AG09309 (cell line): Measurements from ENCODE around the gene ESF1.
A peak's percentile ranks its signal among the peaks of the same experiment; 100 is the strongest.

Source experiments
- DNase-seq: peaks from one replicate; pipeline ENCODE4 v3.0.0-alpha.2; 2010; ENCODE audit warnings: low read depth
- H3K4me3 ChIP-seq: 2 replicates; pipeline ENCODE4 v1.5.1; 2011; ENCODE audit warnings: mild to moderate bottlenecking, low read depth, low read length, moderate library complexity; ENCODE audit not compliant: control insufficient read depth
- TF ChIP-seq, protein P1 (sequence below): IDR thresholded peaks from 2 replicates; pipeline ENCODE4 v1.5.1; 2011; ENCODE audit warnings: mild to moderate bottlenecking, low read depth, low read length, inconsistent platforms; ENCODE audit not compliant: insufficient read depth, control insufficient read depth; ENCODE audit errors: missing control alignments

Gene ESF1

DNA sequence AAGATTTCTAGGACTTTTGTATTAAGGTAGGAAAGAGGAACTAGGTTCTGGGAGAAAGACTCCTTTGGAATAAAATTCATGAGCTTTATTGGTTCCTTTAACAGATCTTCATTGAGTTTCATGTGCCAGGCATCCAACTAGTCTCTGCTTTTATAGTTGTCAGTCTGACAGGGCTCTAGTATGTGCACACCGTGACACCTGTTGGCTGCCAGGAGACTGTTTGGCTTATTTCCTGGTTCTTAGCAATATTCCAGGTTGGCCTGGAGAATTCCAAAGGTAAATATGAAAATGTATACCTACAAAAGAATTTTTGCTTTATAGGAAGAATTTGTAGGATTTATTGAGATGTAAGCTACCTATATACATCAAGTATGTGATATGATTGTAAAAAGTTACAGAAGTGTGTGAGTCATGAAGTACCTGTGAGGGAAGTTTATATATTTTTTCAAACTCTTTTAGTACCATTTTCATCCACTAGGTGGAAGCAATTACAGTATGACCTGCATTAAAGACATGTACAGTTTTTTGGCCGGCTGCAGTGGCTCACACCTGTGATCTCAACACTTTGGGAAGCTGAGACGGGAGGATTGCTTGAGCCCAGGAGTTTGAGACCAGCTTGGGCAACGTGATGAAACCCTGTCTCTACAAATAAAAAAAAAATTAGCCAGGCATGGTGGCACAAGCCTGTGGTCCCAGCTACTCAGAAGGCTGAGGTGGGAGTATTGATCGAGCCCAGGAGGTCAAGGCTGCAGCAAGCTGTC lies 35.3 kb upstream of the ESF1 start:
- no peak overlapping the region for H3K4me3 ChIP-seq
- peak; percentile 20 for DNase-seq
- TF ChIP-seq, protein P1, sequence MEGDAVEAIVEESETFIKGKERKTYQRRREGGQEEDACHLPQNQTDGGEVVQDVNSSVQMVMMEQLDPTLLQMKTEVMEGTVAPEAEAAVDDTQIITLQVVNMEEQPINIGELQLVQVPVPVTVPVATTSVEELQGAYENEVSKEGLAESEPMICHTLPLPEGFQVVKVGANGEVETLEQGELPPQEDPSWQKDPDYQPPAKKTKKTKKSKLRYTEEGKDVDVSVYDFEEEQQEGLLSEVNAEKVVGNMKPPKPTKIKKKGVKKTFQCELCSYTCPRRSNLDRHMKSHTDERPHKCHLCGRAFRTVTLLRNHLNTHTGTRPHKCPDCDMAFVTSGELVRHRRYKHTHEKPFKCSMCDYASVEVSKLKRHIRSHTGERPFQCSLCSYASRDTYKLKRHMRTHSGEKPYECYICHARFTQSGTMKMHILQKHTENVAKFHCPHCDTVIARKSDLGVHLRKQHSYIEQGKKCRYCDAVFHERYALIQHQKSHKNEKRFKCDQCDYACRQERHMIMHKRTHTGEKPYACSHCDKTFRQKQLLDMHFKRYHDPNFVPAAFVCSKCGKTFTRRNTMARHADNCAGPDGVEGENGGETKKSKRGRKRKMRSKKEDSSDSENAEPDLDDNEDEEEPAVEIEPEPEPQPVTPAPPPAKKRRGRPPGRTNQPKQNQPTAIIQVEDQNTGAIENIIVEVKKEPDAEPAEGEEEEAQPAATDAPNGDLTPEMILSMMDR, result peak; percentile 44

DNA sequence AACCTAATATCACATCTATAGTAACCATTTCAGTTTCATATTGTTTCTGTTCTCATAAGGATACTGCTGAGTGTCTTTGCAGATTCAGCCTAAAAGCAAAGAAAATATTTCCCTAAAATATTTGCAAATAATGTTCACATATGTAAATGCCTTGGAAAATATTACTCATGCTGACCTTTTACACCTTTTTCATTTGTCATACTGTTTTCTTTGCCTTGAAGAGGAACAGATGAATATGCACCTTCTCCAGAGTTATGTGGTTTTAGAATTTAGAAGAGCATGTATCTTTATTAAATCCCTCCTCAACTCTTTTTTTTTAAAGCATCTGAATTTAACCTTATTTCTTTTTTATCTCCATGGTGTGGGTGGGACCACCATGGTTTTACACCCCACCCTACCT lies 32.6 kb upstream of the ESF1 start:
- H3K4me3 ChIP-seq, result no peak overlapping the region
- TF ChIP-seq, protein P1, result no peak
- DNase-seq, result no peak

DNA sequence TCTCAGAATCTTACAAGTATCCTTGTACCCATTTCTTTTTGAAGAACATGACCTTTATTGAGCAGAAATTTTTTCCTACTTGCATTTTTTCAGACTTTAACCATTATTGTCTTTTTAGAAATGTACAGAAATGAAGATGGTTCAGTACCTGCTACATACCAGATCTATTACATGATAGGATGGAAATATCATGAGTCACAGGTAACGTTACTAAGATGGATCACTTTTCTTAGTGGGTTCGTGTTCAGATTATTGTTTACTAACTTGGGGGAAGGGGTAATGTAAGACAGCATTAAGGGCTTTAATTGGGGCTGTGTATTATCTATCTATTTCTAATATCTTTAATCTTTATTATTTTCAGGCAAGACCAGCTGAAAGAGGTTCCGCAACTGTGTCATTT lies 32.0 kb upstream of the ESF1 start:
- H3K4me3 ChIP-seq, result no peak overlapping the region
- TF ChIP-seq, protein P1, result no peak
- no peak for DNase-seq

DNA sequence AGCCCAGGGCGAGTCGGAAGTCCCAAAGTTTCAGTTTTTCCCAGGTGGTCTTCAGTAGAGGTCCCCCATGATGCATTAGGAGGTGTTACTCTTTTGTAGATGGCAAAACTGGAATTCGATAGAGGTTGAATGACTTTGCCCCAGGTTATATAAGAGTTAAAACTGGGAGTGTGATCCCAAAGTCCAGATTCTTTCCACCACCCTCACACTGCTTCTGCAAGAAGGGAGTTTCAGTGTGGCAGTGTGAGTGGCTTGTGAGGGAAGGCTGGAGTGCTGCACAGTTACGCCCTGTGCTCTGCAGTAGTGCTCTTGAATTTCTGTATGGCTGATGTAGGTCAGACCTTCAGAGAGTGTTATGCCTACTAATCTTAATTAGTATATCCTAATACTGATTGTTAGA lies 30.0 kb upstream of the ESF1 start:
- TF ChIP-seq, protein P1, result no peak
- H3K4me3 ChIP-seq, result no peak overlapping the region
- DNase-seq, result no peak

DNA sequence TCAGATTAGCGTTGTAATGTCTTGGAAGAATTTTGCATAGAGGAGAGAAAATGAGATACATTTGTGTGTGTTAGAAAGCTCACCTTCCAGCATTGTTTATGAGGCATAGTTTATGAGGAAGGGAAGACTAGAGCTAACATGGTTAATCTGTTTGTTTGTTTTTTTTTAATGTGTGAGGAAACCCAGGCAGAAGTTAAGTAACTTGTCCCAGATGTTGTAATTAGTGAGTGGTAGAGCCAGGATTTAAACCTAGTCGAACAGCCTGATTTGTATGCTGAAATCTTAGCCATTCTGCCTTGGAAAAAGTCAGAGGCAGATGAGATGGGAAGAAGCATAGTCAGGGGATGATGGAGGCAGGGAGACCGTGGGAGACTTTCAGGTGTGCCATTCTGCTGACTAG lies 29.2 kb upstream of the ESF1 start:
- TF ChIP-seq, protein P1, result no peak
- no peak for DNase-seq
- H3K4me3 ChIP-seq, result no peak overlapping the region

DNA sequence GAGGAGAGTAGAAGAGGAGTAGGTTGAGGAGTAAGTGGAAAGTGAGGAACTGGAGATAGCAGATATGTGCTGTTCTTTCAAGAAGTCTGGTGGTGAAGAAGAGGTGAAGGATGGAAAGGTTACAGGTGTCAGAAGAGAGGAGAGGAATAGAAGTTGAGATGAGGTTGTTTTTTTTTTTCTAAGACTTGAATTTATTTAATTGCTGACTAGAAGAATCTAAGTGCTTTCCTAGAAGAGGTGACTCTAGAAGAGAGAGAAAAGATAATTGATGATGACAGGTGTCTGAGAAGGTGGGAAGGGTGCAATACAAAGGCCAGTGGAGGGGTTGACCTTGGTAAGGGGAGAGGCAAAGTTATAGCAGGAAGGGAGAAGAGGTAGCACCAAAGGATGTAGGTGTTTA lies 25.7 kb upstream of the ESF1 start:
- TF ChIP-seq, protein P1, result no peak
- DNase-seq, result no peak
- H3K4me3 ChIP-seq, result no peak overlapping the region
